Measurements from ENCODE around the gene PRKCE.

Gene PRKCE

GRCh38 chr2:46136953-46137352 lies 485.5 kb downstream of the PRKCE start:
- DNase-seq: no peak

- no peak for DNase-seq
These were observed 491.3 kb downstream of the PRKCE start for GRCh38 chr2:46142546-46143428.

- DNase-seq: no peak
These were observed 492.1 kb downstream of the PRKCE start for GRCh38 chr2:46143429-46144132.

GRCh38 chr2:46144133-46144800 lies 492.8 kb downstream of the PRKCE start:
- no peak for DNase-seq

- no peak for DNase-seq
These were observed 493.5 kb downstream of the PRKCE start for GRCh38 chr2:46145017-46145416.

GRCh38 chr2:46145840-46146239 lies 494.4 kb downstream of the PRKCE start:
- no peak for DNase-seq

GRCh38 chr2:46146866-46147502 lies 495.5 kb downstream of the PRKCE start:
- DNase-seq: no peak

- no peak for DNase-seq
These were observed 496.3 kb downstream of the PRKCE start for GRCh38 chr2:46147626-46148368.

- no peak for DNase-seq
These were observed 496.9 kb downstream of the PRKCE start for GRCh38 chr2:46148369-46148736.

GRCh38 chr2:46150445-46150955 lies 499.0 kb downstream of the PRKCE start:
- DNase-seq: no peak

- no peak for DNase-seq
These were observed 500.1 kb downstream of the PRKCE start for GRCh38 chr2:46151577-46151976.

GRCh38 chr2:46153996-46154753 lies 502.7 kb downstream of the PRKCE start:
- DNase-seq: no peak

- DNase-seq: no peak
These were observed 505.8 kb downstream of the PRKCE start for GRCh38 chr2:46157072-46157965.

GRCh38 chr2:46157966-46158310 lies 506.5 kb downstream of the PRKCE start:
- no peak for DNase-seq

- no peak for DNase-seq
These were observed 507.2 kb downstream of the PRKCE start for GRCh38 chr2:46158661-46159060.

- DNase-seq: no peak
These were observed 508.9 kb downstream of the PRKCE start for GRCh38 chr2:46160326-46160725.

GRCh38 chr2:46161315-46161714 lies 509.8 kb downstream of the PRKCE start:
- DNase-seq: no peak

GRCh38 chr2:46161911-46162310 lies 510.4 kb downstream of the PRKCE start:
- DNase-seq: no peak

GRCh38 chr2:46162329-46163097 lies 511.0 kb downstream of the PRKCE start:
- DNase-seq: no peak

GRCh38 chr2:46163098-46163430 lies 511.6 kb downstream of the PRKCE start:
- DNase-seq: no peak
